ENCODE measurements around the gene FMNL2. TPM values are rescaled to one million over a fixed set of nuclear protein-coding genes. Genes with fewer than 3 reads are reported as not detected.

The FMNL2 gene
- total and polyA plus RNA-seq, 11 donors = 4.7 to 19.4 (median 5.5) TPM

DNA sequence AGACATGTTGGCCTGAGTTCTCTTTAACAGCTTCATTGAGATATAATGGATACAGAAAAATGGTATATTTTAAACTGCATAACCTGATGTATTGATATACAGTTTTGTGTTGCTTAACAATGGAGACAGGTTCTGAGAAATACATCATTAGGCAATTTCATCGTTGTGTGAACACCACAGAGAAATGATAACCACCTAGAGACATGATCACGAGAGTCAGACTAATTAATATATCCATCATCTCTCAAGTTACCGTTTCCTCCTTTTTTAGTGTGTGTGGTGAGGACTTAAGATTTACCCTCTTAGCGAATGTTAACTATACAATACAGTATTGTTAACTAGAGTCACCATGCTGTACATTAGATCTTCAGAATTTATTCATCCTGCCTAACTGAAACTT is 178.1 kb downstream of the FMNL2 start:
- TF ChIP-seq, protein P1, sequence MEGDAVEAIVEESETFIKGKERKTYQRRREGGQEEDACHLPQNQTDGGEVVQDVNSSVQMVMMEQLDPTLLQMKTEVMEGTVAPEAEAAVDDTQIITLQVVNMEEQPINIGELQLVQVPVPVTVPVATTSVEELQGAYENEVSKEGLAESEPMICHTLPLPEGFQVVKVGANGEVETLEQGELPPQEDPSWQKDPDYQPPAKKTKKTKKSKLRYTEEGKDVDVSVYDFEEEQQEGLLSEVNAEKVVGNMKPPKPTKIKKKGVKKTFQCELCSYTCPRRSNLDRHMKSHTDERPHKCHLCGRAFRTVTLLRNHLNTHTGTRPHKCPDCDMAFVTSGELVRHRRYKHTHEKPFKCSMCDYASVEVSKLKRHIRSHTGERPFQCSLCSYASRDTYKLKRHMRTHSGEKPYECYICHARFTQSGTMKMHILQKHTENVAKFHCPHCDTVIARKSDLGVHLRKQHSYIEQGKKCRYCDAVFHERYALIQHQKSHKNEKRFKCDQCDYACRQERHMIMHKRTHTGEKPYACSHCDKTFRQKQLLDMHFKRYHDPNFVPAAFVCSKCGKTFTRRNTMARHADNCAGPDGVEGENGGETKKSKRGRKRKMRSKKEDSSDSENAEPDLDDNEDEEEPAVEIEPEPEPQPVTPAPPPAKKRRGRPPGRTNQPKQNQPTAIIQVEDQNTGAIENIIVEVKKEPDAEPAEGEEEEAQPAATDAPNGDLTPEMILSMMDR (IDR thresholded peaks at IDR 0.05) = no peak
- no peak for TF ChIP-seq POLR2A (IDR thresholded peaks at IDR 0.05)
- H3K4me3 ChIP-seq = no peak overlapping the region
- no peak for ATAC-seq
- no peaks in the 10 kb centered on the region for H3K27me3 ChIP-seq
- 95 to 97% (median 97%) methylated on average over 4 of the region's 4 CpGs for WGBS, 4 donors
- peaks cover 0 to 3% (median 0%) of the 10 kb centered on the region in 12 donors for H3K4me1 ChIP-seq
- intact Hi-C loops (cut with DNase I) = no loop called here
- no peak for DNase-seq
- H3K27ac ChIP-seq = no peak overlapping the region
- H3K36me3 ChIP-seq = no peaks in the 10 kb centered on the region
- H3K9me3 ChIP-seq = no peaks in the 10 kb centered on the region

DNA sequence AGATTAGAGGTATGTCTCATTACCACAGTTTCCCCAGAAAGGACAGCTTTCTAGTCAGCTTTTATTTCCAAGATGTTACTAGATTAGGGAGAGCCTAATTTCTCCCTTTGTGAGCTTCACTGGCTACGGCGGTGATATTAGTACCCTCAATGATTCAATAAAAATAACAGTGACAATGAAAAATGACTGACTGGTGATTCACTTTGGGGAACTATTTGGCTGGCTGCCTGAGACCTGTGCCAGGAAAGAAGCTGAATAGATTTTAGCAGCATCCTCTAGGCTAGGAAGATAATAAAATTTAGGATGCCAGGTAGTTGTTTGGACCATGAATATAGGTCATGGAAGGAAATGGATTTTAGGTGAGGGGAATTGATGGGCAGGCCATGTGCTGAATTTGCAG is 178.7 kb downstream of the FMNL2 start:
- DNase-seq (peak in 1 of 5 donors; percentile 35), ATAC-seq (peak in 1 of 4 donors; percentile 29)
- no peaks in the 10 kb centered on the region for H3K27me3 ChIP-seq
- no peak for TF ChIP-seq POLR2A (IDR thresholded peaks at IDR 0.05)
- TF ChIP-seq, protein P1 (IDR thresholded peaks at IDR 0.05) = no peak
- intact Hi-C loops (cut with DNase I) = no loop called here
- peaks cover 0 to 3% (median 0%) of the 10 kb centered on the region in 12 donors for H3K4me1 ChIP-seq
- H3K4me3 ChIP-seq = no peak overlapping the region
- no peaks in the 10 kb centered on the region for H3K9me3 ChIP-seq
- no peak overlapping the region for H3K27ac ChIP-seq
- no peaks in the 10 kb centered on the region for H3K36me3 ChIP-seq
- WGBS, 4 donors = 18 to 37% (median 25%) methylated on average over 2 of the region's 2 CpGs

DNA sequence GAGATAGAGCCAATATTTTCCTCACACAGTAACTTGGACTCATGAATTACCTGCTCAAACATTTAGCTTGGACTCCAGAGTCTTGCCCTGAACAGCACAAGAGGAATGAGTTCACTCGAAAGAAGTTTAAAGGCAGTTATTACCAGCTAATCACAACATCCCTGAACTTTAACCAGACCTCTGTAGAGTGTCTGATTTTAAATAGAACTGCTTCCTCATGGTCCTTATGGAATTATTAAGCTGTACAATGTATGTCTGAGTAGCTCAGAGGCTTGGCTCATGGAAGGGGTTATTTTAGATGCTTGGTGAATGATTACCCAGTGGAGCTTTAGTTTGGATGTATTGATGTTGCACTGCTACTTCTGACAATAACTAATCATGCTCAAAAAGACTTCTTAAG is 183.1 kb downstream of the FMNL2 start:
- Histone ChIP-seq H3K36me3 (no peaks in the 10 kb centered on the region), H3K4me3 (no peak overlapping the region), H3K27ac (no peak overlapping the region), H3K27me3 (no peaks in the 10 kb centered on the region), H3K9me3 (no peaks in the 10 kb centered on the region), H3K4me1 (peaks cover 0 to 14% (median 0%) of the 10 kb centered on the region in 12 donors)
- DNase-seq (no peak), ATAC-seq (no peak)
- WGBS, 4 donors = 92 to 96% (median 93%) methylated on average over 1 of the region's 1 CpG
- TF ChIP-seq, protein P1 (IDR thresholded peaks at IDR 0.05) = no peak
- no peak for TF ChIP-seq POLR2A (IDR thresholded peaks at IDR 0.05)
- intact Hi-C loops (cut with DNase I) = no loop called here

DNA sequence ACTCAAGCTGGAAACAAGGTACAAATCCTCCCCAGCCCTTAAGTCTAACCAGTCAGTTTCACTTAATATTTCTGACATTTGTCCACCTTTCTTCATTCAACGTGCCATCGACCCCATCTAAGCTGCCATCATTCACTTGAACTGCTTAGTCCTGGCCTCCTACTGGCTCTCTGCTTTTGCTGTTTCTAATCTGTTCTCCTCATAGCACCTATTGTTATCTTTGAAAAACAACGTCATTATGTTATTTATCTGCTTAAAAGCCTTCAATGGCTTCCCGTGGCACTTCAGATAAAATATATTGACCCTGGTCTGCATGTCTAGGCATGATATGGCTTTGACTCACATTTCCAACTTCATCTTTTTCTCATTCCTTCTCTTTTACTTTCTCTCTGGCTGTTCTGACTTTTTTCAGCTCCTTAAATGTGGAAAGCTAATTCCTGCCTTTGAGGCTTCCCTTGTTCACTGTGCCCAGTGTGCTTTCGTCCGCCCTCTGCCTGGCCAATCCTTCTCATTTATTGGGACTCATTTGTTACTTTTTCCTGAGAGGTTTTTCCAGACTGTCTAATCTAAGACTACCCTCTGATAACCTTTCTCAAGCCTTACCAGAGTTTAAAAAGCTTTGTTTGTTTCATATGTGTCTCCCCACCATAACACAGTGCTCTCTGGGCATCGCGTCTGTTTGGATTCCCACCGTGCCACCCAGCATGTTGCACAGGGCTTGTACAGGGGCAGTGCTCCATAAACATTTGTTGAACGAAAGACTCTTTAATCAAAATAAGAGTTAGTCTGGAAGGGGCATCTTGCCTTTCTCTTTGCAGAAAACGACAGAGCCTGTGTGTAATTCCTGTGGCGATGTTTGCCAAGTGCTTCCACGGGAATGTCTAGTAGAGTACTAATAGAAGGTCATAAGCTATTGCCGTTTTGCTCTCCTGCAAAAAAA is 183.9 kb downstream of the FMNL2 start:
- Histone ChIP-seq H3K27ac (no peak overlapping the region), H3K9me3 (no peaks in the 10 kb centered on the region), H3K4me3 (no peak overlapping the region), H3K4me1 (peaks cover 0 to 14% (median 0%) of the 10 kb centered on the region in 12 donors), H3K36me3 (no peaks in the 10 kb centered on the region), H3K27me3 (no peaks in the 10 kb centered on the region)
- 63 to 70% (median 68%) methylated on average over 14 of the region's 14 CpGs for whole genome bisulfite sequencing, 4 donors
- ATAC-seq = peak in 2 of 4 donors; percentile 41 to 53
- intact Hi-C loops (cut with DNase I) = no loop called here
- TF ChIP-seq, protein P1 (IDR thresholded peaks at IDR 0.05) = no peak
- no peak for TF ChIP-seq POLR2A (IDR thresholded peaks at IDR 0.05)
- no peak for DNase-seq

Data from heart left ventricle (tissue), 16 donors.